Esophagus muscularis mucosa (tissue), 4 donors: ENCODE data around the gene NPIPB9.
"Not testable (repeated sequence)": the region's sequence is repeated elsewhere in the genome, so short reads cannot be mapped to it uniquely, and the experiment has no call there.

Experiments
- CTCF ChIP-seq, 3 experiments: fragments of 200-600 bp in 2 of 3; fragments of 450-650 bp in 1 of 3; sonication (generic) in 2 of 3; IDR thresholded peaks; one replicate each; pipeline ENCODE4 v1.5.1; 2017 to 2019; ENCODE audit warnings: antibody characterized with exemption in 3 of 3, mild to moderate bottlenecking in 2 of 3, moderate library complexity in 1 of 3
- EP300 ChIP-seq: sonication (generic); formaldehyde crosslinking; IDR thresholded peaks from one replicate; pipeline ENCODE4 v1.6.1; 2017; ENCODE audit warnings: antibody characterized with exemption
- POLR2A ChIP-seq: fragments of 450-650 bp; IDR thresholded peaks from one replicate; pipeline ENCODE4 v1.6.1; 2017; ENCODE audit warnings: antibody characterized with exemption, moderate library complexity, mild to moderate bottlenecking, low read depth

GRCh38 chr16:28749997-28750465, 1.6 kb upstream of the NPIPB9 start:
- TF ChIP-seq CTCF (IDR thresholded peaks at IDR 0.05) = peak in 2 of 3 experiments; percentile 14 to 30
- not testable (repeated sequence) for TF ChIP-seq EP300, POLR2A
